Thyroid gland (tissue), 4 donors: ENCODE measurements around the gene ARHGEF10L. TPM values are rescaled to one million over a fixed set of nuclear protein-coding genes. Genes with fewer than 3 reads are reported as not detected.

Experiments used
- DNase-seq, 2 donors: peaks; one replicate each; pipeline ENCODE4 v3.0.0-alpha.2; 2019
- H3K27ac ChIP-seq, 3 donors: fragments of 200-600 bp; sonication (generic); 1 replicate in 2 of 3; 2 replicates in 1 of 3; pipeline ENCODE4 v1.5.1; 2016 to 2019; ENCODE audit warnings: mild to moderate bottlenecking in 1 of 3, moderate library complexity in 1 of 3
- H3K27me3 ChIP-seq: fragments of 200-600 bp; sonication (generic); one replicate; pipeline ENCODE4 v1.5.1; 2019
- H3K36me3 ChIP-seq, 2 donors: fragments of 200-600 bp; sonication (generic); one replicate each; pipeline ENCODE4 v1.5.1; 2016 to 2019
- H3K4me1 ChIP-seq, 2 donors: fragments of 200-600 bp; sonication (generic); one replicate each; pipeline ENCODE4 v1.5.1; 2017 to 2019
- H3K4me3 ChIP-seq, 3 donors: fragments of 200-600 bp; sonication (generic); replicated peaks in 1 of 3; 1 replicate in 2 of 3; 2 replicates in 1 of 3; pipeline ENCODE4 v1.5.1; 2016; ENCODE audit warnings: mild to moderate bottlenecking in 1 of 3
- H3K9me3 ChIP-seq: fragments of 200-600 bp; sonication (generic); one replicate; pipeline ENCODE4 v1.5.1; 2017
- CTCF ChIP-seq, 6 experiments: fragments of 200-600 bp in 3 of 6; fragments of 450-650 bp in 3 of 6; sonication (generic) in 3 of 6; IDR thresholded peaks; one replicate each; pipeline ENCODE4 v1.5.1; 2016 to 2019; ENCODE audit warnings: antibody characterized with exemption in 6 of 6, mild to moderate bottlenecking in 2 of 6, inconsistent platforms in 1 of 6, moderate library complexity in 1 of 6
- POLR2A ChIP-seq, 2 donors: fragments of 450-650 bp; IDR thresholded peaks; one replicate each; pipeline ENCODE4 v1.6.1; 2017; ENCODE audit warnings: antibody characterized with exemption in 2 of 2, mild to moderate bottlenecking in 2 of 2, moderate library complexity in 1 of 2
- WGBS, 2 donors: methylation state at CpG; one replicate each; pipeline ENCODE4 v1.1.5; 2017; 5-methylcytosine and 5-hydroxymethylcytosine counted together
- intact Hi-C: fragments of 100-400 bp; cut with DNase I; formaldehyde crosslinking; loops from one replicate; pipeline ENCODE4 v1.15.1; 2023
- total RNA-seq, 4 donors: library from RNA; depleted of rRNA; stranded (reverse); fragments of >200 nt; gene quantifications; one replicate each; pipeline ENCODE4 v1.2.3, GENCODE V29; 2016

ARHGEF10L gene
- total RNA-seq, 4 donors from 2014 or later = 32.2 to 64.5 (median 51.4) TPM

- no peak for TF ChIP-seq POLR2A (IDR thresholded peaks at IDR 0.05)
- TF ChIP-seq CTCF (IDR thresholded peaks at IDR 0.05) = no peak
- Histone ChIP-seq H3K27ac (peak overlapping the region; percentile 89 to 95 (median 92)), H3K4me1 (peaks cover 79 to 98% of the 10 kb centered on the region in 2 donors), H3K27me3 (no peaks in the 10 kb centered on the region), H3K9me3 (no peaks in the 10 kb centered on the region), H3K4me3 (no peak overlapping the region), H3K36me3 (no peaks in the 10 kb centered on the region)
- intact Hi-C loops = no loop called here
- WGBS, 2 donors = 85 to 90% methylated on average over 10 of the region's 10 CpGs
- no peak for DNase-seq
Observed at GRCh38 chr1:17595602-17595925, 56.1 kb downstream of the ARHGEF10L start.

GRCh38 chr1:17596186-17596585, 56.7 kb downstream of the ARHGEF10L start:
- Histone ChIP-seq H3K4me1 (peaks cover 75 to 98% of the 10 kb centered on the region in 2 donors), H3K9me3 (no peaks in the 10 kb centered on the region), H3K4me3 (no peak overlapping the region), H3K27ac (peak overlapping the region; percentile 89 to 95 (median 92)), H3K27me3 (no peaks in the 10 kb centered on the region), H3K36me3 (no peaks in the 10 kb centered on the region)
- intact Hi-C loops = no loop called here
- TF ChIP-seq POLR2A (IDR thresholded peaks at IDR 0.05) = no peak
- no peak for TF ChIP-seq CTCF (IDR thresholded peaks at IDR 0.05)
- WGBS, 2 donors = 59 to 77% methylated on average over 6 to 9 of the region's 9 CpGs
- DNase-seq = peak; percentile 33 to 60

GRCh38 chr1:17596651-17597509, 57.4 kb downstream of the ARHGEF10L start:
- H3K27me3 ChIP-seq = no peaks in the 10 kb centered on the region
- intact Hi-C loops = no loop called here
- H3K4me1 ChIP-seq = peaks cover 69 to 95% of the 10 kb centered on the region in 2 donors
- H3K27ac ChIP-seq = peak overlapping the region; percentile 89 to 95 (median 92)
- H3K4me3 ChIP-seq = peak overlapping the region in 1 of 3 donors; percentile 5
- TF ChIP-seq CTCF (IDR thresholded peaks at IDR 0.05) (no peak), POLR2A (IDR thresholded peaks at IDR 0.05) (peak in 1 of 2 donors; percentile 39)
- no peaks in the 10 kb centered on the region for H3K9me3 ChIP-seq
- DNase-seq = peak; percentile 86
- WGBS, 2 donors = 38 to 41% methylated on average over 19 of the region's 19 CpGs
- H3K36me3 ChIP-seq = no peaks in the 10 kb centered on the region

- Histone ChIP-seq H3K9me3 (no peaks in the 10 kb centered on the region), H3K4me1 (peaks cover 64 to 87% of the 10 kb centered on the region in 2 donors), H3K27me3 (no peaks in the 10 kb centered on the region), H3K36me3 (no peaks in the 10 kb centered on the region), H3K4me3 (no peak overlapping the region), H3K27ac (peak overlapping the region; percentile 89 to 95 (median 92))
- peak in 1 of 2 donors; percentile 37 for DNase-seq
- intact Hi-C loops = no loop called here
- 81 to 87% methylated on average over 9 of the region's 9 CpGs for WGBS, 2 donors
- TF ChIP-seq POLR2A (IDR thresholded peaks at IDR 0.05) (no peak), CTCF (IDR thresholded peaks at IDR 0.05) (no peak)
Observed at GRCh38 chr1:17597651-17598050, 58.2 kb downstream of the ARHGEF10L start.

GRCh38 chr1:17598251-17598650, 58.8 kb downstream of the ARHGEF10L start:
- Histone ChIP-seq H3K9me3 (no peaks in the 10 kb centered on the region), H3K27me3 (no peaks in the 10 kb centered on the region), H3K4me1 (peaks cover 63 to 81% of the 10 kb centered on the region in 2 donors), H3K36me3 (no peaks in the 10 kb centered on the region), H3K27ac (peak overlapping the region; percentile 89 to 95 (median 92)), H3K4me3 (no peak overlapping the region)
- intact Hi-C loops = no loop called here
- no peak for DNase-seq
- TF ChIP-seq POLR2A (IDR thresholded peaks at IDR 0.05) (no peak), CTCF (IDR thresholded peaks at IDR 0.05) (no peak)
- WGBS, 2 donors = 95 to 97% methylated on average over 3 of the region's 3 CpGs
